LNCaP clone FGC (cell line): ENCODE results near the gene HIC1.

ENCODE experiments used
- DNase-seq: peaks from one replicate; pipeline ENCODE4 v3.0.0-alpha.2; 2011; ENCODE audit warnings: low read depth
- H3K4me3 ChIP-seq: 2 replicates; pipeline ENCODE4 v1.5.1; 2011; ENCODE audit warnings: mild to moderate bottlenecking, low read depth, low read length, control low read depth
- CTCF ChIP-seq: IDR thresholded peaks from 2 replicates; pipeline ENCODE4 v1.5.1; 2012; ENCODE audit warnings: mild to moderate bottlenecking; ENCODE audit not compliant: control insufficient read depth, insufficient read depth; ENCODE audit errors: extremely low read depth

Gene HIC1

GRCh38 chr17:2051933-2052559 lies 2.9 kb upstream of the HIC1 start:
- no peak for DNase-seq
- no peak for TF ChIP-seq CTCF

GRCh38 chr17:2053380-2054261 lies 1.3 kb upstream of the HIC1 start:
- TF ChIP-seq CTCF: peak; percentile 57

More at GRCh38 chr17:2051933-2052559, 2.9 kb upstream of the HIC1 start:
- H3K4me3 ChIP-seq: no peak overlapping the region

GRCh38 chr17:2054262-2054511 lies 716 bp upstream of the HIC1 start:
- no peak for DNase-seq
- no peak overlapping the region for H3K4me3 ChIP-seq
- no peak for TF ChIP-seq CTCF

More at GRCh38 chr17:2053380-2054261, 1.3 kb upstream of the HIC1 start:
- no peak for DNase-seq
- peak overlapping the region; percentile 25; the same call in 1 of the 2 replicates for H3K4me3 ChIP-seq

- no peak for DNase-seq
- TF ChIP-seq CTCF: no peak
- H3K4me3 ChIP-seq: peak overlapping the region; percentile 38
Observed at GRCh38 chr17:2055292-2056205, 646 bp downstream of the HIC1 start.

- DNase-seq: no peak
- H3K4me3 ChIP-seq: no peak overlapping the region
- no peak for TF ChIP-seq CTCF
Observed at GRCh38 chr17:2056206-2057174, 1.6 kb downstream of the HIC1 start.

- no peak for TF ChIP-seq CTCF
- H3K4me3 ChIP-seq: no peak overlapping the region
- DNase-seq: no peak
Observed at GRCh38 chr17:2057175-2057759, 2.4 kb downstream of the HIC1 start.
